Stomach smooth muscle (tissue), 2 donors: Measurements from ENCODE around the gene OR8D1.

ENCODE experiments used
- H3K27ac ChIP-seq: one replicate; pipeline ENCODE4 v1.7.0; 2013; ENCODE audit warnings: mild to moderate bottlenecking, low read length, inconsistent platforms
- H3K27me3 ChIP-seq, 2 donors: one replicate each; pipeline ENCODE4 v1.7.0; 2013; ENCODE audit warnings: low read length in 2 of 2; ENCODE audit not compliant: insufficient read depth in 2 of 2, control insufficient read depth in 1 of 2
- H3K36me3 ChIP-seq, 2 donors: one replicate each; pipeline ENCODE4 v1.7.0; 2013; ENCODE audit warnings: low read length in 2 of 2; ENCODE audit not compliant: control insufficient read depth in 2 of 2, insufficient read depth in 2 of 2
- H3K4me1 ChIP-seq: one replicate; pipeline ENCODE4 v1.7.0; 2013; ENCODE audit warnings: low read length; ENCODE audit not compliant: control insufficient read depth, insufficient read depth
- H3K4me3 ChIP-seq, 2 donors: one replicate each; pipeline ENCODE4 v1.7.0; 2013; ENCODE audit warnings: low read length in 2 of 2
- H3K9ac ChIP-seq, 2 donors: one replicate each; pipeline ENCODE4 v1.7.0; 2013; ENCODE audit warnings: low read length in 2 of 2, mild to moderate bottlenecking in 1 of 2
- H3K9me3 ChIP-seq, 2 donors: one replicate each; pipeline ENCODE4 v1.7.0; 2013; ENCODE audit warnings: low read length in 2 of 2; ENCODE audit not compliant: control insufficient read depth in 2 of 2
- donor health status: healthy.
- donor health status: Pancreatic carcinoma.

The OR8D1 gene

DNA sequence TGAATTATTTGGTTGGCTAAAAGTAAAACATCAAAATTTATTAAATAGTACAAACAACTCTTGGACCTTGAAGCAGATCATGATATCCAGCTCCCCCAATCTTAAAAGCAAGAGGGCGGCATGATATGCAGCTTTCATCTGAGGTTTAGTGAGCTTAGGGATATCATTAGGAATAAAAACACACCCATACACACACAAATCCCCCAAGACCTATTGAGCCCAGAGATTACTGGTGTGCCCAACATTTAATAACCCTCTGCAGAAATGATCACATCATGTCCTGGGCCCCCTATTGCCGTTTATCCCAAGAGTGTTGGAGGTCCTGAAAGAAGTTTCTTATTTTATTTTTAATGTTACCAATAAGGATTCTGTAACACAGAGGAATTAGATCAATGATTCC is at the start of gene OR8D1:
Gene OR8D1 (minus strand): TSS at position 101 of the 400 bp plus-strand sequence. CDS start 3,183 bp downstream, outside the sequence.
- H3K27ac ChIP-seq: no peak within 1 kb of the TSS
- H3K27me3 ChIP-seq: no peaks in the 10 kb centered on the region
- no peaks in the 10 kb centered on the region for H3K9me3 ChIP-seq
- no peak within 1 kb of the TSS for H3K9ac ChIP-seq
- H3K4me3 ChIP-seq: no peak within 1 kb of the TSS
- no peaks in the 10 kb centered on the region for H3K36me3 ChIP-seq
- no peaks in the 10 kb centered on the region for H3K4me1 ChIP-seq

DNA sequence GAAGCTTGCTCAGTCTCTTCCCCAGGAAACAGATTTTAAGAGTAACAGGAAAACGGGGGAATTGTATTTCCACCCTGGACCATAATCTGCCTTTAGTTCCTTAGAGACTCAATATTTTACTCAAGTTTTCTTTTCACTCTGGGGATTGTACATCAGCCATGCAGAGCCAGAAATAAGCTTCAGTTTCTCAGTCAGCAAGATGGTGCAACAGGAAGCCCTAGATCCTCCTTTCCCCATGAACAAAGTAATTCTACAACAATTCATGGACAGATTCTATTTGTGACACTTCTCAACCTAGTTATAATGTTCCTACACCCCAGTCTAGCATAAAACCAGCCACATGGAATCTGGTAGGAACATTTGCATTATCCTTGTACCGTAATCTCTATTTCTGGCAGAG is 45.8 kb upstream of the OR8D1 start:
- Histone ChIP-seq H3K9me3 (no peaks in the 10 kb centered on the region), H3K27me3 (no peaks in the 10 kb centered on the region), H3K4me1 (no peaks in the 10 kb centered on the region), H3K27ac (no peak overlapping the region), H3K36me3 (no peaks in the 10 kb centered on the region), H3K9ac (no peak overlapping the region), H3K4me3 (no peak overlapping the region)

DNA sequence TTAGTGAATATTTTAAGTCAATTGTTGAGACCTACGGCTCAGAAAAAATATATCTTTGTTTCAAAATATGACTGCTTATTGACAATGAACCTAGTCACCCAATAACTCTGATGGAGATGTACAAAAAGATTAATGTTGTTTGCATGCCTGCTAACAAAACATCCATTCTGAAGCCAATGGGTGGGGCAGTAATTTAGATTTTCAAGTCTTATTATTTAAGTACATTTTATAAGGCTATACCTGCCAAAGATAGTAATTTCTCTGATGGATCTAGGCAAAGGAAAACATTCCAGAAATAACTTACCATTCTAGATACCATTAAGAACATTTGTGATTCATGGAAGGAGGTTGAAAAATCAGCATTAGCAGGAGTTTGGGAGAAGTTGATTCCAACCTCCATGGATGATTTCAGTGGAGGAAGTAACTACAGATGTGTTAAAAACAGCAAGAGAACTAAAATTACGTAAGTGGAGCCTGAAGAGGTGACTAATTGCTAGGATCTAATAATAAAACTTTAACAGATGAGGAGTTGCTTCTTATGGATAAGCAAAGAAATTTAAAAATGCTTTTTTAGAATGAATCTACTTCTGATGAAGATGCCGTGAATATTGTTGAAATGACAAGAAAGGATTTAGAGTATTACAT is 32.7 kb upstream of the OR8D1 start:
- H3K4me3 ChIP-seq: no peak overlapping the region
- no peaks in the 10 kb centered on the region for H3K36me3 ChIP-seq
- H3K9ac ChIP-seq: no peak overlapping the region
- no peaks in the 10 kb centered on the region for H3K4me1 ChIP-seq
- no peaks in the 10 kb centered on the region for H3K27me3 ChIP-seq
- H3K9me3 ChIP-seq: no peaks in the 10 kb centered on the region
- no peak overlapping the region for H3K27ac ChIP-seq

DNA sequence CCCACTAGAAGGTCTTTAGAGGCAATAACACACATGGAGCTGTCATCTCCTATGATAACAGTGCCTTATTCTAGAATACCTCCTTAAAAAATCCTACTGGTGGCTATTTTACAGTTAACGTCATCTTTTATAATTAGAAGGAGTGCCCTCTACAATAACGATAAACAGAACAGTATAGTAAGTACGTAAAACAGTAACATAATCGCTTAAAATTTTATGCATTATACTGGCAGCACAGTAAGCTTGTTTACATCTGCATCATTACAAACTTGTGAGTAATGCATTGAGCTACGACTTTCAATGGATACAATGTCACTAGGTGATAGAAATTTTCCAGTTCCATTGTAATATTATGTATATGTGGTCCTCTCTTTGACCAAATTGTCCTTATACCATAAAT is 30.6 kb upstream of the OR8D1 start:
- Histone ChIP-seq H3K27me3 (no peaks in the 10 kb centered on the region), H3K27ac (no peak overlapping the region), H3K9ac (no peak overlapping the region)

DNA sequence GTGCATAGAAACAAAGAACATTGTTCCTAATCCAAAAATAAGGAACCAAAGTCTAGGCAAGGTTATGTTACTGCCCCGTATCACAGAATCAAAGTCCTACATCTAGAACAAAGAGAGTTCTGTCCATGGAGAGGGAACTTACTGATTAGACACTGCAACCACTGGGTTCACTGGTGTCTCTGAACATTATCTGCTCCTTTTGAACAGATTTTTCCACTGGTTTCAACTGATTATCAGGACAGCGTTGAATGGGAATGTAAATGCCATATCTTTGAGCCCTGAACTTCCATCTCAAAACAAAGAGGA is 26.3 kb upstream of the OR8D1 start:
- Histone ChIP-seq H3K4me3 (no peak overlapping the region), H3K27me3 (no peaks in the 10 kb centered on the region), H3K36me3 (no peaks in the 10 kb centered on the region), H3K9me3 (no peaks in the 10 kb centered on the region), H3K27ac (no peak overlapping the region), H3K9ac (no peak overlapping the region), H3K4me1 (no peaks in the 10 kb centered on the region)

More for the DNA sequence above, 30.6 kb upstream of the OR8D1 start:
- Histone ChIP-seq H3K36me3 (no peaks in the 10 kb centered on the region), H3K4me1 (no peaks in the 10 kb centered on the region), H3K9me3 (no peaks in the 10 kb centered on the region), H3K4me3 (no peak overlapping the region)

DNA sequence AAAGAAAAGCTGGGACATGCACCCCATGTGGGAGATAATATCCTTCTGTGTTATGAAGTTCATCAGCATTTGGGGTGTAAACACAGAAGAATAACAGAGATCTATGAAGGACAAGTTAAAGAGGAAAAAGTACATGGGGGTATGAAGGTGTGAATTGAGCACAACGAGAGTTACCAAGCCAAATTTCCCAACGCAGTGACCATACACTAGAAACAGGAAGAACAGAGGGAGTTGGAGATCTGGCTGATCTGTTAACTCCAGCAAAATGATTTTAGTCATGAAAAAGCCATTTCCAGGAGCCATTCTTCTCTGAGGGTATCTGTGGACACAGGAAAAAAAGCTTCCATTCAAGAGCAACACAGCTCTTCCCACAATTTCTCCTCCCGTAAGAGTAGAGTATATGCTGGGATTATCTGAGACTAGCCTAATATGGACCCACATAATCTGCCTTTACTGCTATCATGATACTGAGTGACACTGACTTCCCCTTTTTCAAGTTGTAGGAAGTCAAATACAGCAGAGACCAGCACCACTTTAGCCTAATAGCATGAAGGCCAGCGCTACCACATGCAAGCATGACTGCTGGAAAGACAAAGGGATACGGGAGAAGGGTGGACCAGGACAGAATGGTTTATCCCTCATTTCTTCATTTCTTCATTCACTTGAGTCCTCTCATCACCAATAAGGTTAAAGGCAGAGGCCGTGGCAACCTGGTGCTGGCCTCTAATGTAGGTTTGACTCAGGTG is 25.8 kb upstream of the OR8D1 start:
- no peaks in the 10 kb centered on the region for H3K36me3 ChIP-seq
- no peaks in the 10 kb centered on the region for H3K27me3 ChIP-seq
- H3K9ac ChIP-seq: no peak overlapping the region
- no peaks in the 10 kb centered on the region for H3K9me3 ChIP-seq
- H3K27ac ChIP-seq: no peak overlapping the region
- H3K4me3 ChIP-seq: no peak overlapping the region
- H3K4me1 ChIP-seq: no peaks in the 10 kb centered on the region

DNA sequence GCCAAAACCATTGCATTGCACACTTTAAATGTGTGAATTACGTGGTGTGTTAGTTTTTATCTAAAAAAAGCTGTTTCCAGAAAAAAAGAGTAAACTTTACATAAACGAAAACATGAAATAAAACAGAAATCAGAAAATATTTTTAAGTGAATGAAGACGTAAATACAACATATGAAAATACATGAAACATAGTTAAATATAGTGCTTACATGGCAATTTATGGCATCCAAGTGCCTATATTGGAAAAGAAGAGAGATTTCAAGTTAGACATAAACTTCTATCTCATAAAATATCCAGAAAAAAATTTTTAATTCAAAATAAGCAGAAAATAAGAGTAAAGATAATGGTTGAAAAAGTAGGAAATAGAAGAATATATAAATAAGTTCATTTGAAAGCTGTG is 18.1 kb upstream of the OR8D1 start:
- no peak overlapping the region for H3K9ac ChIP-seq
- H3K27me3 ChIP-seq: no peaks in the 10 kb centered on the region
- no peak overlapping the region for H3K27ac ChIP-seq
- no peaks in the 10 kb centered on the region for H3K4me1 ChIP-seq
- no peaks in the 10 kb centered on the region for H3K36me3 ChIP-seq
- H3K4me3 ChIP-seq: no peak overlapping the region
- peaks cover 0 to 4% of the 10 kb centered on the region in 2 donors for H3K9me3 ChIP-seq

DNA sequence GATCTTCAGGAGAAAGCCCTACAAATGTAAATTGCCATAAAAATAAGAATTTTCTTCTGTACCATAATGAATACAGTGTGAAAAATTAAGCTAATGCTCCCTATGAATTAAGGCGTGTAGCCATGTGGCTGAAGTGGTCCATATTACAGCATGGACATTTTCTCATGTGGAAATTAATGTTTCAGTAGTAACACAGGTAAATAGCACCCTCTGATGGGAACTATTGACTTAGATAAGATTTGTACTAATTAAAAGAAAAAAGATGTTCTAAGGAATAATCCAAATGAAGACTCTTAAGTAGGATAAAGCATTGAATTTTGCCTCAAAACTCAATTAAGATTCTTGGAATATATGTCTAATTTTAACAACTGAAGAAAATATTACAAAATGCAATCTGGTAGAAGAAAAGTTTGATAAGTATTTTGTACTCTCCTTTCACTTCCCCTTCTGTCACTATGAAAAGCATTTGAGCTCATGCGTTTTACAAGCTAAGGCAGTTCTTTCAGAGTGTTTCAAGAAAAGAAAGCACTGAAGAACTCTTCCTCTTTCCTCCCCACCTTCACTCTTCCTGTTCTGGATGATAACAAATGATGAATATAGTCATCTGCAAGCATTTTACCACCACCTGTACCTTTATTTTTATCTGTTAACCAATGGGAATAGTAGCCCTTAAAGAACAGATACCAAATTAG is 16.2 kb upstream of the OR8D1 start:
- H3K4me3 ChIP-seq: no peak overlapping the region
- no peak overlapping the region for H3K9ac ChIP-seq
- no peak overlapping the region for H3K27ac ChIP-seq
- peaks cover 0 to 4% of the 10 kb centered on the region in 2 donors for H3K9me3 ChIP-seq
- no peaks in the 10 kb centered on the region for H3K4me1 ChIP-seq
- no peaks in the 10 kb centered on the region for H3K27me3 ChIP-seq
- H3K36me3 ChIP-seq: no peaks in the 10 kb centered on the region

DNA sequence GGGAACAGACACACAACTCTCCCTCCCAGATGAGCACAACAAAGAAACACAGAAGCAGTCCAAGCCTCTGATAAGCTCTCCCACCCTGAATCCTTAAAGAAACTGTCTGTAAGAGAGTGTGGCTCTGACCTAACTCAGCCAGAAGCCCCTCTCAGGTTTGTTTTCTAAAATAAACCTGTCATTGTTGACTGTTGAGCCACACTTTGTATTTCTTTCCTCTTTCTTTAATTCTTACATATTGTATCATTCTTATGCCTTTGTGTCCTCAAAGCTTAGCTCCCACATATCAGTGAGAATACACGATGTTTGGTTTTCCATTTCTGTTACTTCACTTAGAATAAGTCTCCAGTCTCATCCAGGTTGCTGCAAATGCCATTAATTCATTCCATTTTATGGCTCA is 14.0 kb upstream of the OR8D1 start:
- H3K4me3 ChIP-seq: no peak overlapping the region
- no peaks in the 10 kb centered on the region for H3K9me3 ChIP-seq
- H3K4me1 ChIP-seq: no peaks in the 10 kb centered on the region
- no peaks in the 10 kb centered on the region for H3K27me3 ChIP-seq
- H3K27ac ChIP-seq: no peak overlapping the region
- H3K36me3 ChIP-seq: no peaks in the 10 kb centered on the region
- no peak overlapping the region for H3K9ac ChIP-seq

DNA sequence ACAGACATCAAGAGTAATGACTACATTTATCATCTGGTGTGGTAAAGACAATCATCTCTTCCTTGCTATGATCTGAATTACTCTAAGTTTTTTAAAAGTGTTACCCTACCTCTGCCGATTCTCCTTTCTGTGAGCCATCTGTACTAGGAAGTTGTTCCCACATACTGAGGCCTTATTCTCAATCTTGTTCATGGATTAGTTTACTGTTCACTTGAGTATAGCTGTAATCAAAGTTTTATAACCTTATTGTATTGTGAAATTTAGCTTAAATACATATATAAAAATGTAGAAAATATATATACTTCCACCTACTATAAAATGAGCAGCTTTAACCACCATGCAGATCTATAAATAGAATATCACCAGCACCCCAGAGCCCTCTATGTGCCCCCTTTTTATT is 8.6 kb upstream of the OR8D1 start:
- Histone ChIP-seq H3K27me3 (no peaks in the 10 kb centered on the region), H3K4me3 (no peak overlapping the region), H3K4me1 (no peaks in the 10 kb centered on the region), H3K9ac (no peak overlapping the region), H3K27ac (no peak overlapping the region), H3K36me3 (no peaks in the 10 kb centered on the region), H3K9me3 (no peaks in the 10 kb centered on the region)

DNA sequence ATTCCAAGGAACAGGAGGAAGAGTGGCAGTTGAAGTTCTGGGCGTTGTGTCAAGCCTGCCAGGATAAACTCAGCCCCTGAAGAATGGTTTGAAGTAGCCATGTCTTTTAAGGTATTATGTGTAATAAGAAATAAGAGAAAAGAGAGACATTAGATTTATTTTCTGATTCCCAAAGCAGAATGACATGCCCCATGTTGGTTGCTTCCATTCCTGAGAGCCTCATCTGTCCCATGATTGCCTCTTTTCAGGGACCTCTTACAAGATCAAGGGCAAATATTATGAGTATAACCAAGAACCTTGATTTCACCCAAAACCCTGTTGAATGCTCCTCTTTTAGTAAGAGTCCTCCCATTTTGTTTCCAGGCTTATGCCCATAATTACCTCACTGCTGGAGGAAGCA is 6.3 kb upstream of the OR8D1 start, which contains the start of gene OR8D2:
Gene OR8D2 (minus strand): TSS at position 101 of the 400 bp plus-strand sequence. CDS start 0 bp downstream, at position 101.
- Histone ChIP-seq H3K36me3 (no peaks in the 10 kb centered on the region), H3K27me3 (no peaks in the 10 kb centered on the region), H3K9me3 (no peaks in the 10 kb centered on the region), H3K27ac (no peak within 1 kb of the TSS), H3K4me1 (no peaks in the 10 kb centered on the region), H3K4me3 (no peak within 1 kb of the TSS), H3K9ac (no peak within 1 kb of the TSS)
